Subcutaneous abdominal adipose tissue (tissue), 5 donors: ENCODE data around the gene LRRC3B.
"Not testable (repeated sequence)": the region's sequence is repeated elsewhere in the genome, so short reads cannot be mapped to it uniquely, and the experiment has no call there.

ENCODE experiments used
- H3K27ac ChIP-seq: one replicate; pipeline ENCODE4 v1.7.0; 2013; ENCODE audit warnings: low read depth, mild to moderate bottlenecking, inconsistent platforms, low read length, moderate library complexity
- H3K27me3 ChIP-seq, 5 donors: one replicate each; pipeline ENCODE4 v1.7.0; 2013; ENCODE audit warnings: low read length in 5 of 5, inconsistent platforms in 1 of 5; ENCODE audit not compliant: control insufficient read depth in 5 of 5, insufficient read depth in 4 of 5
- H3K36me3 ChIP-seq, 5 donors: one replicate each; pipeline ENCODE4 v1.7.0; 2013; ENCODE audit warnings: low read length in 5 of 5; ENCODE audit not compliant: control insufficient read depth in 5 of 5, insufficient read depth in 5 of 5
- H3K4me1 ChIP-seq, 5 donors: one replicate each; pipeline ENCODE4 v1.7.0; 2013; ENCODE audit warnings: low read length in 5 of 5, mild to moderate bottlenecking in 3 of 5, moderate library complexity in 1 of 5; ENCODE audit not compliant: control insufficient read depth in 5 of 5, insufficient read depth in 5 of 5
- H3K4me3 ChIP-seq, 5 donors: one replicate each; pipeline ENCODE4 v1.7.0; 2013; ENCODE audit warnings: low read length in 5 of 5, low read depth in 1 of 5
- H3K9ac ChIP-seq, 5 donors: one replicate each; pipeline ENCODE4 v1.7.0; 2013; ENCODE audit warnings: low read length in 5 of 5, mild to moderate bottlenecking in 4 of 5, moderate library complexity in 3 of 5
- H3K9me3 ChIP-seq, 5 donors: one replicate each; pipeline ENCODE4 v1.7.0; 2013; ENCODE audit warnings: low read length in 5 of 5; ENCODE audit not compliant: control insufficient read depth in 5 of 5
- donor health status: healthy.
- donor health status: healthy.
- donor health status: healthy.
- donor health status: healthy.
- donor health status: healthy.

Gene LRRC3B

DNA sequence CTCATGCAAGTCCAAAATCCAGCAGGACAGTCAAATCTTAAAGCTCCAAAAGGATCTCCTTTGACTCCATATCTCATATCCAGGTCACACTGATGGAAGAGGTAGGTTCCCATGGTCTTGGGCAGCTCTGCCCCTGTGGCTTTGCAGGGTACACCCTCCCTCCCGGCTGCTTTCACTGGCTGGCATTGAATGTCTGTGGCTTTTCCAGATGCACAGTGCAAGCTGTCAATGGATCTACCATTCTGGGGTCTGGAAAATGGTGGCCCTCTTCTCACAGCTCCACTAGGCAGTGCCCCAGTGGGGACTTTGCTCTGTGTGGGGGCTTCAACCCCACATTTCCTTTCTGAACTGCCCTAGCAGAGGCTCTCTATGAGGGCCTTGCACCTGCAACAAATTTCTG, 19.3 kb upstream of the LRRC3B start:
- H3K27me3 ChIP-seq, H3K36me3 ChIP-seq, H3K27ac ChIP-seq, H3K9ac ChIP-seq, H3K4me1 ChIP-seq, H3K4me3 ChIP-seq: not testable (repeated sequence)
- peaks cover 0 to 15% (median 4%) of the 10 kb centered on the region in 5 donors for H3K9me3 ChIP-seq

DNA sequence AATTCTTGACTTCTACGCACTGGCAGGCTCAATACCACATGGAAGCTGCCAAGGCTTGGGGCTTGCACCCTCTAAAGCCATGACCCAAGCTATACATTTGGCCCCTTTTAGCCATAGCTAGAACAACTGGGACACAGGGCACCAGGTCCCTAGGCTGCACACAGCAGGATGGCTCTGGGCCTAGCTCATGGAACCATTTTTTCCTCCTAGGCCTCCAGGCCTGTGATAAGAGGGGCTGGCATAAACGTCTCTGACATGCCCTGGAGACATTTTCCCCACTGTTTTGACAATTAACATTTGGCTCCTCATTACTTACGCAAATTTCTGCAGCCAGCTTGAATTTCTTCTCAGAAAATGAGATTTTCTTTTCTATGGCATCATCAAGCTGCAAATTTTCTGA, 18.8 kb upstream of the LRRC3B start:
- H3K4me3 ChIP-seq, H3K27ac ChIP-seq, H3K9ac ChIP-seq, H3K4me1 ChIP-seq, H3K36me3 ChIP-seq, H3K27me3 ChIP-seq: not testable (repeated sequence)
- H3K9me3 ChIP-seq, result peaks cover 0 to 15% (median 6%) of the 10 kb centered on the region in 5 donors

DNA sequence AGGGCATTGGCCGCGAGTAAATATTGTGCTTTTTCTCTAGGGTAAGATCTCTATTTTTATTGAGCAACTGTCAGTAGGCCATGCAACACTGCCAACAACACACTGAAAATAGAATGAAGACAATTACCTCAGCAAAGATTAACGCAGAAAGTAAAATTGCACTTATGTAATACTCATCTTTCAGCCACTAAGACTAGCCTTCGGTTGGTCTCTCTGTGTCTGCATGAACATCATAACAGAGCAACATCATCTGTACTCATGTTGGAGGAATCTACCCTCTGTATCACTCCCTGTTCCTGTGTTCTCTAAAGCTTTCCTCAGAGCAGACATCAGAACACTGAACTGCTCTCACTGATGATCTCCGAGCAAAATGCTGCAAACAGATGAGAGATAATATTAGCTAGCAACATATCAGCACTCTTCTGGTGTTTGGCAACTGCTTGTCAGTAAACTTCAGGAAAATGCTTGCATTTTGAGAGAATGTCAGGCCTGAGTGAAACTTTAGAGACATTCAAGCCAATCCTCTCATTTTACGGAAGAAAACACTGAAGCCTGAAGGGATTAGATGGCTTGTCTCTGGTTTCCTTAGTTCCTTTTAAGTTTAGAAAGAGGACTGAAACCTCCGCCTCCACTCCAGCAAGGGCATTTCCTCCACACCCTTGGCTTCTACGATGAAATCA, 8.4 kb upstream of the LRRC3B start:
- Histone ChIP-seq H3K4me3 (no peak overlapping the region), H3K27ac (no peak overlapping the region), H3K4me1 (no peaks in the 10 kb centered on the region), H3K36me3 (no peaks in the 10 kb centered on the region), H3K9ac (no peak overlapping the region), H3K9me3 (no peaks in the 10 kb centered on the region), H3K27me3 (peaks cover 0 to 3% (median 0%) of the 10 kb centered on the region in 5 donors)

DNA sequence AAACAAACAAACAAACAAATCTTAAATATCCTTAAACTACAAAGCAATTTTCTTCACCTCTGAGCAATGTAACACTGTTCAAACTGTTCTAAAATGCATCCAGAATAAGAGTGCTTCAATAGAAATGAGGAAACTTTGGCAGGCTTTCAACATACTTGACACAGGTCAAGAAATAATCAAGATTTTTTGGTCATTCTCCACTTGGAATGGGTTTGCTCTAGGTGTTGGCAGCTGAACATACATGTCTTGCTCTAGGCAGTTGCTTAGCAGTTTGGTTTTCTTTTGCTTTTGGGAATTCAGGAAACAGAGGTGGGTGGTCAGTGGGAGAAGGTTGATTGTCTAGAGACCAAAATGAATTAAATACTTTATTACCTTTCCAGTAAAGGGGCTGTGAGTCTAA, 1.4 kb upstream of the LRRC3B start:
- Histone ChIP-seq H3K9ac (no peak overlapping the region), H3K27ac (no peak overlapping the region), H3K4me1 (peaks cover 0 to 16% (median 11%) of the 10 kb centered on the region in 5 donors), H3K4me3 (no peak overlapping the region), H3K36me3 (no peaks in the 10 kb centered on the region), H3K27me3 (peaks cover 16 to 37% (median 31%) of the 10 kb centered on the region in 5 donors), H3K9me3 (no peaks in the 10 kb centered on the region)

DNA sequence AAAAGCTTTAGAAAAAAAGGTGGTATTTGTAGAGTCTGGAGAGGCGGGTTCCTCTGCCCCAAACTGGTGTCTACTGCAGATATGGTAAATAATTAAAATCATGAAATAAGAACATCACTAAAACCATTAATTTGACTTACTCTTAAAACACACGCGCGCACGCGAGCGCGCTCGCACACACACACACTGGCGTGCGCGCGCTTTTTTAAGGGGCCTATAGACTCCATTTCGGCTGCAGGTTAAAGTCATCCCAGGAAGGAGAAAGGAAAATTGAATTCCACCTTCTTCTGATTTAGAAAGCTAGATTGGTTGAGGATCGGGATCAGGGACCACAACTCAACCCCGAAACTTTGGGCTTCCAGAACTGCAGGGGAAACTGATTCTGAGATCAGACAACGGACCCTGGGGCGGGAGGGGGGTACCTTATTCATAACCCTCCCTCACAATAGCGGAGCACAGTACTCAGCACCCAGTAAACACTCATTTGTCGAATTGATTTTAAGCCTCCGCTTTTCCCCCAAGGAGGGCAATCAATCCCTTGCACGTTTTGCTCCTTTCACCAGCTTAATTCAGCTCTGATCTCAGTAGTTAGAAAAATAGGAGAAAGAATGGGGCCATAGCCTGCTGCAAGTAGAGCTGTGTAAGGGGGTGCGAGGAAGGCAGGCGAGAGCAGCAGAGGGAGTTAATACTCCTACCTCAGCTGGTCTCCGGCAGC, 509 bp upstream of the LRRC3B start:
- no peaks in the 10 kb centered on the region for H3K9me3 ChIP-seq
- peak overlapping the region in 3 of 5 donors; percentile 24 to 46 (median 42) for H3K4me3 ChIP-seq
- peaks cover 0 to 16% (median 11%) of the 10 kb centered on the region in 5 donors for H3K4me1 ChIP-seq
- H3K27ac ChIP-seq, result no peak overlapping the region
- H3K9ac ChIP-seq, result no peak overlapping the region
- H3K36me3 ChIP-seq, result no peaks in the 10 kb centered on the region
- peaks cover 16 to 37% (median 31%) of the 10 kb centered on the region in 5 donors for H3K27me3 ChIP-seq

DNA sequence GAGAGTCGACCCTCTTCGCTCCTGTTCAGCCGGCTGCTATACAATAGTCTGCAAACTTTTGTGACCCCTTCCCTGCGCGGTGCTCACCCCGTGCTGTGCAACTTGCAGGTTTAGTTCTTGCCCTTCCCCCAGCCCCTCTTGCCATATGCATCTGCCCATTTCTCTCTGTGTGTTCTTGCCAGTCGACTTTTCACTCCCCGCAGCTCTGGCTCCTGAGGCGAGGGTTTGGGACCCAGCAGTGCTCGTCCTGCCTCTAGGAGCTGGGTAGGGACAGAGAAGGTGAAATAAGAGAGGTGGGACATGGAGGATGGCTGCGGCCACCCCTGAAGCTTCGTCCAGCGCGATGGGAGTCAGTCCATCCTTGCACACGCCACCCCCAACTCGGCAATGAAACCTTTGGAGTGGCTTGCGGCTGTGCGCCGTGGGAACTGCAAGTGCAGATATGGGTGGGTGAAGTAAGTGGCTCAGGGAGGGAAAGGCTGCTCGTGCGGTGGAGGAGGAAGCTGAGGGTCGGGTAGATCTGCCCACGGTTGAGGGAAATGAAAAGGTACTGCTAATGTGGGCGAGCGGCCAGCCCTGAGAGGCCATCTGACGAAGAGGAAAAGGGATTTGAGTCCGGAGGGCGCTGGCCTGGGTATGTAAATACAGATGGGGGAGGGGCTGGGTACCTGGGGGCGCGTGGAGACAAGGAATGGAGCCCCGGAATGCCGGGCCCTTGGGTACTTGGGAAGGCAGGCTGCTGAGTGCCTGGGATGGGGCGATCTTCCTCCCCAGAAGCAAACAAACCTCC, 1.0 kb downstream of the LRRC3B start:
- H3K4me3 ChIP-seq, result peak overlapping the region in 3 of 5 donors; percentile 16 to 46 (median 17)
- no peak overlapping the region for H3K27ac ChIP-seq
- H3K9ac ChIP-seq, result no peak overlapping the region

DNA sequence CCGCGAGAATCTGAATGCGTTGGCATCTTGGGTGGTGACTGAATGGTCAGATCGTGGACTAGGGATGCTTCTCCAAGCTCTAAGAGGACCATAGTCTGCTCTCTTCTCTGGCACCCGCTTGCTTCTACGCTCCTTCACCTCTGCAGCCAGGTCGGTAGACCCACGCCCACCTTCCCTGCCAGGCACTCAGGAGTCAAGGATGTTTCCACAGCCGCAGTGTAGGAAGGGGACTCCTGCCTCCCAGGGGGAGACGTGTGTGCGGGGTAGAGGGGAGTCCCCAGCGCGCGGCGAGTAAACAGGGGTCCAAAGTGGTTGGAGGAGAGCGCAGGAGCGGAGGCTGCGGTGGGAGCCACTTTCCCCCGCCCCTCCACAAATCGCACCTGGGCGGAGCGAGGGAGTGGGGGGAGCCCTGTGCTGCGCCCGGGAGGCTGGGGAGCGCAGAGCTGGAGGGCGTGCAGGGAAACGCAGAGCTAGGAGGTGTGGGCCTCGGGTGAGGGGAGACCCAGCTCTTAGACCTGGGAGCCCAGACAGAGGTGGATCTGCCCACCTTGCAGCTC, 1.7 kb downstream of the LRRC3B start:
- no peak overlapping the region for H3K4me3 ChIP-seq
- no peaks in the 10 kb centered on the region for H3K36me3 ChIP-seq
- H3K27ac ChIP-seq, result no peak overlapping the region
- no peaks in the 10 kb centered on the region for H3K9me3 ChIP-seq
- H3K4me1 ChIP-seq, result peaks cover 0 to 16% (median 11%) of the 10 kb centered on the region in 5 donors
- no peak overlapping the region for H3K9ac ChIP-seq
- peaks cover 16 to 37% (median 30%) of the 10 kb centered on the region in 5 donors for H3K27me3 ChIP-seq

More for the DNA sequence above, 1.0 kb downstream of the LRRC3B start:
- H3K9me3 ChIP-seq, result no peaks in the 10 kb centered on the region
- H3K36me3 ChIP-seq, result no peaks in the 10 kb centered on the region
- H3K27me3 ChIP-seq, result peaks cover 16 to 37% (median 31%) of the 10 kb centered on the region in 5 donors
- peaks cover 0 to 16% (median 11%) of the 10 kb centered on the region in 5 donors for H3K4me1 ChIP-seq

DNA sequence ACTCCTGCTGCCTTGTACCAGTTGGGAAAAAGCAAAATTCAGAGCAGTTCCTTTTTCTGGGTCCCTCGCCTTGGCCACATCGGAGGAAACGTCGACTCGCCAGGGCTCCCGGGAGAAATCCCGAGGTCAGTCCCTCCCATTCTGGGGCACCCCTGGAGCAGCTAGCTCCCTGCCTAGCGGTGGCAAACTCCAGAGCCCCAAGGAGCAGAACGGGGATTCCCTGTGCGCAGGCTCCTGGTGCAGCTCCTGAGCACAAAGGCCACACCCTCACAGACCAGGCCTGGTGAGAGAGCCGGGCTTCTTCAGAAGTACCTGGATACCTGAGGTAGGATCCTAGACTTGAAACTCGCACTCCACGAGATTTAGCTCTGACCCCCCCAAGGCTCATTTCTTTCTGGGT, 2.6 kb downstream of the LRRC3B start:
- H3K36me3 ChIP-seq, result no peaks in the 10 kb centered on the region
- peaks cover 16 to 37% (median 30%) of the 10 kb centered on the region in 5 donors for H3K27me3 ChIP-seq
- H3K9me3 ChIP-seq, result no peaks in the 10 kb centered on the region
- no peak overlapping the region for H3K4me3 ChIP-seq
- no peak overlapping the region for H3K27ac ChIP-seq
- H3K9ac ChIP-seq, result no peak overlapping the region
- H3K4me1 ChIP-seq, result peaks cover 0 to 16% (median 11%) of the 10 kb centered on the region in 5 donors

DNA sequence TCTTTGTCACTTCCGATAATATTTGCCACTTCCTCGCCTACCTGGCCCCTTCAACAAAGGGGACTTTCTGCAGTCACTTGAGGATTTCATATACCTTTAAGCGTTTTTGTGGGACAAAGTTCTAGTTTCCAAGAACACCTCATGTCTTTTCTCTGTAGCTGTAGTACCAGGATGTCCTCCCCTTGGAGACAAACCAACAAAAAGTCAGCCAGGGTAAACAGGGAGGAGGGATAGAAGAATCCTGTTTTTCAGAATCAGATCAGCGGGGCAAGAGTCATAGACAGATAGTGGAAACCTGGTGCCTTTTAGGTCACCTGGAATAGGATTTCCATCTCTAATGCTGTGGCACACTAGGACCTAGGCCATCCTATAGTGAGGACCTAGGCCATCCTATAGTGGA, 4.5 kb downstream of the LRRC3B start:
- H3K36me3 ChIP-seq, result no peaks in the 10 kb centered on the region
- H3K4me1 ChIP-seq, result peaks cover 0 to 19% (median 11%) of the 10 kb centered on the region in 5 donors
- no peak overlapping the region for H3K4me3 ChIP-seq
- no peak overlapping the region for H3K9ac ChIP-seq
- H3K27me3 ChIP-seq, result peaks cover 16 to 30% (median 25%) of the 10 kb centered on the region in 5 donors
- no peak overlapping the region for H3K27ac ChIP-seq
- H3K9me3 ChIP-seq, result no peaks in the 10 kb centered on the region
